WTC11 (cell line): ENCODE measurements around the gene PVALB. TPM values are rescaled to one million over a fixed set of nuclear protein-coding genes. Genes with fewer than 3 reads are reported as not detected.

ENCODE experiments used
- ATAC-seq: fragments of 200-7000 bp; cut with Tn5 transposase; 2 replicates; pipeline ENCODE4 v1.10.0; 2021; ENCODE audit warnings: mild to moderate bottlenecking, moderate library complexity
- CTCF ChIA-PET: fragments of 300-600 bp; sonication (Branson Sonifier 250); formaldehyde crosslinking; loops from one replicate; lab custom pipeline; 2021; ENCODE audit warnings: antibody characterized with exemption; lab: Charles Lee
- POLR2A ChIA-PET: fragments of 350-600 bp; sonication (Branson Sonifier 250); formaldehyde crosslinking; loops from one replicate; lab custom pipeline; 2021; ENCODE audit warnings: antibody characterized with exemption; lab: Charles Lee
- DNase-seq: peaks from one replicate; pipeline ENCODE4 v3.0.0; 2021; ENCODE audit warnings: low spot score
- H3K27ac Mint-ChIP-seq: 2 replicates; pipeline ENCODE4 v1.8.0; 2021; ENCODE audit warnings: mixed read lengths
- H3K27me3 Mint-ChIP-seq: 2 replicates; pipeline ENCODE4 v1.8.0; 2021; ENCODE audit warnings: low read depth, mild to moderate bottlenecking, moderate library complexity, mixed read lengths
- H3K36me3 Mint-ChIP-seq: 2 replicates; pipeline ENCODE4 v1.8.0; 2021; ENCODE audit warnings: mixed read lengths
- H3K4me1 Mint-ChIP-seq: 2 replicates; pipeline ENCODE4 v1.8.0; 2022; ENCODE audit warnings: mixed read lengths
- H3K4me3 Mint-ChIP-seq: 2 replicates; pipeline ENCODE4 v1.8.0; 2021; ENCODE audit warnings: mild to moderate bottlenecking, moderate library complexity, mixed read lengths
- H3K9me3 Mint-ChIP-seq: 2 replicates; pipeline ENCODE4 v1.8.0; 2021; ENCODE audit warnings: mixed read lengths
- GTF2I ChIP-seq: fragments of 250-450 bp; sonication (Bioruptor Pico); conservative IDR thresholded peaks from 2 replicates; pipeline ENCODE4 v1.4.0; 2021; ENCODE audit warnings: mild to moderate bottlenecking
- MXD4 ChIP-seq: fragments of 250-450 bp; sonication (Bioruptor Pico); IDR thresholded peaks from 2 replicates; pipeline ENCODE4 v1.8.0; 2021; ENCODE audit warnings: mild to moderate bottlenecking, moderate library complexity, borderline replicate concordance
- NR1H2 ChIP-seq: sonication (generic); formaldehyde crosslinking; IDR thresholded peaks from 2 replicates; pipeline ENCODE4 v1.9.0; 2021; ENCODE audit warnings: mild to moderate bottlenecking, moderate library complexity, missing genetic modification reagents
- NR3C1 ChIP-seq: sonication (generic); formaldehyde crosslinking; conservative IDR thresholded peaks from 2 replicates; pipeline ENCODE4 v1.8.1; 2023; ENCODE audit warnings: low read depth, mild to moderate bottlenecking, missing genetic modification reagents
- TP53 ChIP-seq: sonication (generic); formaldehyde crosslinking; IDR thresholded peaks from 2 replicates; pipeline ENCODE4 v1.8.1; 2023; ENCODE audit warnings: mild to moderate bottlenecking, missing genetic modification reagents
- ZNF317 ChIP-seq: sonication (generic); formaldehyde crosslinking; IDR thresholded peaks from 2 replicates; pipeline ENCODE4 v1.8.1; 2023; ENCODE audit warnings: low read depth, mild to moderate bottlenecking, moderate library complexity, missing genetic modification reagents, borderline replicate concordance
- ZNF416 ChIP-seq: fragments of 250-450 bp; sonication (Bioruptor Pico); IDR thresholded peaks from 2 replicates; pipeline ENCODE4 v1.9.0; 2021; ENCODE audit warnings: mild to moderate bottlenecking, inconsistent platforms
- total RNA-seq: library from RNA; stranded (reverse); gene quantifications from 3 replicates; pipeline ENCODE4 v1.2.3, GENCODE V29; 2021
- TF ChIP-seq, protein P1 (sequence below): fragments of 250-450 bp; sonication (Bioruptor Pico); IDR thresholded peaks from 2 replicates; pipeline ENCODE4 v1.9.0; 2021; ENCODE audit warnings: mild to moderate bottlenecking, borderline replicate concordance
- TF ChIP-seq, protein P2 (sequence below): sonication (generic); formaldehyde crosslinking; IDR thresholded peaks from 2 replicates; pipeline ENCODE4 v1.8.1; 2022; ENCODE audit warnings: mild to moderate bottlenecking, missing genetic modification reagents, moderate library complexity, borderline replicate concordance
- TF ChIP-seq, protein P3 (sequence below): sonication (generic); formaldehyde crosslinking; IDR thresholded peaks from 2 replicates; pipeline ENCODE4 v1.8.0; 2023; ENCODE audit warnings: mild to moderate bottlenecking, missing genetic modification reagents
- TF ChIP-seq, protein P4 (sequence below): fragments of 250-450 bp; sonication (Bioruptor Pico); IDR thresholded peaks from 2 replicates; pipeline ENCODE4 v1.9.0; 2021; ENCODE audit warnings: mild to moderate bottlenecking
- TF ChIP-seq, protein P5 (sequence below): sonication (generic); formaldehyde crosslinking; IDR thresholded peaks from 2 replicates; pipeline ENCODE4 v1.8.1; 2023; ENCODE audit warnings: mild to moderate bottlenecking, missing genetic modification reagents, borderline replicate concordance
- TF ChIP-seq, protein P6 (sequence below): sonication (generic); formaldehyde crosslinking; conservative IDR thresholded peaks from 2 replicates; pipeline ENCODE4 v1.8.1; 2022; ENCODE audit warnings: mild to moderate bottlenecking, missing genetic modification reagents
- TF ChIP-seq, protein P7 (sequence below): sonication (generic); formaldehyde crosslinking; IDR thresholded peaks from 2 replicates; pipeline ENCODE4 v1.8.0; 2022; ENCODE audit warnings: missing genetic modification reagents
- TF ChIP-seq, protein P8 (sequence below): sonication (generic); formaldehyde crosslinking; IDR thresholded peaks from 2 replicates; pipeline ENCODE4 v1.8.1; 2023; ENCODE audit warnings: mild to moderate bottlenecking, missing genetic modification reagents
- TF ChIP-seq, protein P9 (sequence below): sonication (generic); formaldehyde crosslinking; IDR thresholded peaks from 2 replicates; pipeline ENCODE4 v1.8.1; 2023; ENCODE audit warnings: mild to moderate bottlenecking, missing genetic modification reagents, moderate library complexity

PVALB gene
- total RNA-seq, 1 experiment from 2014 or later = 2.7 TPM

DNA sequence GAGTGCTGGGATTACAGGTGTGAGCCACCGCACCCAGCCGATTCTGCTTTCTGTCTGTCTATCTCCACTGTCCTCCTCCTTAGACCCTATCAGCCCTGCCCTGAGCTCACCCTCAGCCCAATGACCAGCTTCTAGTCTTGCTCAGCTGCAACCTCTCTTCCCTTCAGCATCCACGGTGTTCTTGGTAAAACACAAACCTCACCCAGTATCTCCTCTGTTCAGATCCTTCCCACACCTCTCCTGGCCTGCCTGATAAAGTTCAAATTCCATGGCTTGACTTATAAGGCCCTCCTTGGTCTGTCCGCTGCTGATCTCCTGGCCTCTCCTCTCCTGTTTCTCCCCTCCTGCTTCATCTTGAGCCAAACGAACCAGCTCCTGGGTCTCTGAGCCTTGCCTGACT is 29.4 kb upstream of the PVALB start (continued):
- TF ChIP-seq NR1H2 (CRISPR knock-in tag) (no peak), ZNF416 (CRISPR knock-in tag) (no peak), NR3C1 (CRISPR knock-in tag) (no peak), TP53 (no peak)
- TF ChIP-seq, all 79 proteins: peak for 0

DNA sequence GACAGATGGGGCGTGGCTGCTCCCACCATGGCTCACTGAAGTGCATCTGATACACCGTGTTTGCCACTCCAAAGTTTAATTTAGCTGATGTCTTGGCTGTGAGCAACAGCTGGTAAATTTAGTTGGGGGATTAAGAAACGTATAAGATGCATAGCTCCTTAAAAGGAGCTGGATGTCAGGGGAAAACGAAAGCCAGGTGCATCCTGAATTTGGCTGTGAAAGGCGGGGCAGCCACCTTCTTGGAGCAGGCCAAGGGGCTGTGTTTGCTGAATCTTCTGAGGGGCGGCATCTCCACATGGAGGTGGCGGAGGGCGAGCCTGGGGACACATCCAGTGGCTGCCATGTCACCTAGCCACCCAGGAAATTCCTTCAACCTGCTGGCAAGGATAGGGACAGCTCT is 23.3 kb upstream of the PVALB start:
- Mint-ChIP-seq H3K36me3 (no peaks in the 10 kb centered on the region), H3K9me3 (peaks cover 17% of the 10 kb centered on the region), H3K4me1 (no peaks in the 10 kb centered on the region), H3K27ac (no peak overlapping the region), H3K27me3 (peaks cover 14% of the 10 kb centered on the region), H3K4me3 (no peak overlapping the region)
- ChIA-PET CTCF (interaction anchor here (2.7 kb wide), 1 partner anchor 16 kb away, joined by 14 read pairs; no protein-coding TSS in a partner anchor), POLR2A (no interaction called here)
- DNase-seq (no peak), ATAC-seq (no peak)
- TF ChIP-seq, protein P1, sequence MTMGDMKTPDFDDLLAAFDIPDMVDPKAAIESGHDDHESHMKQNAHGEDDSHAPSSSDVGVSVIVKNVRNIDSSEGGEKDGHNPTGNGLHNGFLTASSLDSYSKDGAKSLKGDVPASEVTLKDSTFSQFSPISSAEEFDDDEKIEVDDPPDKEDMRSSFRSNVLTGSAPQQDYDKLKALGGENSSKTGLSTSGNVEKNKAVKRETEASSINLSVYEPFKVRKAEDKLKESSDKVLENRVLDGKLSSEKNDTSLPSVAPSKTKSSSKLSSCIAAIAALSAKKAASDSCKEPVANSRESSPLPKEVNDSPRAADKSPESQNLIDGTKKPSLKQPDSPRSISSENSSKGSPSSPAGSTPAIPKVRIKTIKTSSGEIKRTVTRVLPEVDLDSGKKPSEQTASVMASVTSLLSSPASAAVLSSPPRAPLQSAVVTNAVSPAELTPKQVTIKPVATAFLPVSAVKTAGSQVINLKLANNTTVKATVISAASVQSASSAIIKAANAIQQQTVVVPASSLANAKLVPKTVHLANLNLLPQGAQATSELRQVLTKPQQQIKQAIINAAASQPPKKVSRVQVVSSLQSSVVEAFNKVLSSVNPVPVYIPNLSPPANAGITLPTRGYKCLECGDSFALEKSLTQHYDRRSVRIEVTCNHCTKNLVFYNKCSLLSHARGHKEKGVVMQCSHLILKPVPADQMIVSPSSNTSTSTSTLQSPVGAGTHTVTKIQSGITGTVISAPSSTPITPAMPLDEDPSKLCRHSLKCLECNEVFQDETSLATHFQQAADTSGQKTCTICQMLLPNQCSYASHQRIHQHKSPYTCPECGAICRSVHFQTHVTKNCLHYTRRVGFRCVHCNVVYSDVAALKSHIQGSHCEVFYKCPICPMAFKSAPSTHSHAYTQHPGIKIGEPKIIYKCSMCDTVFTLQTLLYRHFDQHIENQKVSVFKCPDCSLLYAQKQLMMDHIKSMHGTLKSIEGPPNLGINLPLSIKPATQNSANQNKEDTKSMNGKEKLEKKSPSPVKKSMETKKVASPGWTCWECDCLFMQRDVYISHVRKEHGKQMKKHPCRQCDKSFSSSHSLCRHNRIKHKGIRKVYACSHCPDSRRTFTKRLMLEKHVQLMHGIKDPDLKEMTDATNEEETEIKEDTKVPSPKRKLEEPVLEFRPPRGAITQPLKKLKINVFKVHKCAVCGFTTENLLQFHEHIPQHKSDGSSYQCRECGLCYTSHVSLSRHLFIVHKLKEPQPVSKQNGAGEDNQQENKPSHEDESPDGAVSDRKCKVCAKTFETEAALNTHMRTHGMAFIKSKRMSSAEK (CRISPR knock-in tag) = no peak
- TF ChIP-seq, protein P2, sequence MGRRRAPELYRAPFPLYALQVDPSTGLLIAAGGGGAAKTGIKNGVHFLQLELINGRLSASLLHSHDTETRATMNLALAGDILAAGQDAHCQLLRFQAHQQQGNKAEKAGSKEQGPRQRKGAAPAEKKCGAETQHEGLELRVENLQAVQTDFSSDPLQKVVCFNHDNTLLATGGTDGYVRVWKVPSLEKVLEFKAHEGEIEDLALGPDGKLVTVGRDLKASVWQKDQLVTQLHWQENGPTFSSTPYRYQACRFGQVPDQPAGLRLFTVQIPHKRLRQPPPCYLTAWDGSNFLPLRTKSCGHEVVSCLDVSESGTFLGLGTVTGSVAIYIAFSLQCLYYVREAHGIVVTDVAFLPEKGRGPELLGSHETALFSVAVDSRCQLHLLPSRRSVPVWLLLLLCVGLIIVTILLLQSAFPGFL (CRISPR knock-in tag) = no peak
- TF ChIP-seq, protein P3, sequence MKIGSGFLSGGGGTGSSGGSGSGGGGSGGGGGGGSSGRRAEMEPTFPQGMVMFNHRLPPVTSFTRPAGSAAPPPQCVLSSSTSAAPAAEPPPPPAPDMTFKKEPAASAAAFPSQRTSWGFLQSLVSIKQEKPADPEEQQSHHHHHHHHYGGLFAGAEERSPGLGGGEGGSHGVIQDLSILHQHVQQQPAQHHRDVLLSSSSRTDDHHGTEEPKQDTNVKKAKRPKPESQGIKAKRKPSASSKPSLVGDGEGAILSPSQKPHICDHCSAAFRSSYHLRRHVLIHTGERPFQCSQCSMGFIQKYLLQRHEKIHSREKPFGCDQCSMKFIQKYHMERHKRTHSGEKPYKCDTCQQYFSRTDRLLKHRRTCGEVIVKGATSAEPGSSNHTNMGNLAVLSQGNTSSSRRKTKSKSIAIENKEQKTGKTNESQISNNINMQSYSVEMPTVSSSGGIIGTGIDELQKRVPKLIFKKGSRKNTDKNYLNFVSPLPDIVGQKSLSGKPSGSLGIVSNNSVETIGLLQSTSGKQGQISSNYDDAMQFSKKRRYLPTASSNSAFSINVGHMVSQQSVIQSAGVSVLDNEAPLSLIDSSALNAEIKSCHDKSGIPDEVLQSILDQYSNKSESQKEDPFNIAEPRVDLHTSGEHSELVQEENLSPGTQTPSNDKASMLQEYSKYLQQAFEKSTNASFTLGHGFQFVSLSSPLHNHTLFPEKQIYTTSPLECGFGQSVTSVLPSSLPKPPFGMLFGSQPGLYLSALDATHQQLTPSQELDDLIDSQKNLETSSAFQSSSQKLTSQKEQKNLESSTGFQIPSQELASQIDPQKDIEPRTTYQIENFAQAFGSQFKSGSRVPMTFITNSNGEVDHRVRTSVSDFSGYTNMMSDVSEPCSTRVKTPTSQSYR = no peak
- TF ChIP-seq GTF2I (CRISPR knock-in tag) = no peak
- TF ChIP-seq, protein P4, sequence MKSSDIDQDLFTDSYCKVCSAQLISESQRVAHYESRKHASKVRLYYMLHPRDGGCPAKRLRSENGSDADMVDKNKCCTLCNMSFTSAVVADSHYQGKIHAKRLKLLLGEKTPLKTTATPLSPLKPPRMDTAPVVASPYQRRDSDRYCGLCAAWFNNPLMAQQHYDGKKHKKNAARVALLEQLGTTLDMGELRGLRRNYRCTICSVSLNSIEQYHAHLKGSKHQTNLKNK (CRISPR knock-in tag) = no peak
- no peak for TF ChIP-seq ZNF317
- TF ChIP-seq, protein P5, sequence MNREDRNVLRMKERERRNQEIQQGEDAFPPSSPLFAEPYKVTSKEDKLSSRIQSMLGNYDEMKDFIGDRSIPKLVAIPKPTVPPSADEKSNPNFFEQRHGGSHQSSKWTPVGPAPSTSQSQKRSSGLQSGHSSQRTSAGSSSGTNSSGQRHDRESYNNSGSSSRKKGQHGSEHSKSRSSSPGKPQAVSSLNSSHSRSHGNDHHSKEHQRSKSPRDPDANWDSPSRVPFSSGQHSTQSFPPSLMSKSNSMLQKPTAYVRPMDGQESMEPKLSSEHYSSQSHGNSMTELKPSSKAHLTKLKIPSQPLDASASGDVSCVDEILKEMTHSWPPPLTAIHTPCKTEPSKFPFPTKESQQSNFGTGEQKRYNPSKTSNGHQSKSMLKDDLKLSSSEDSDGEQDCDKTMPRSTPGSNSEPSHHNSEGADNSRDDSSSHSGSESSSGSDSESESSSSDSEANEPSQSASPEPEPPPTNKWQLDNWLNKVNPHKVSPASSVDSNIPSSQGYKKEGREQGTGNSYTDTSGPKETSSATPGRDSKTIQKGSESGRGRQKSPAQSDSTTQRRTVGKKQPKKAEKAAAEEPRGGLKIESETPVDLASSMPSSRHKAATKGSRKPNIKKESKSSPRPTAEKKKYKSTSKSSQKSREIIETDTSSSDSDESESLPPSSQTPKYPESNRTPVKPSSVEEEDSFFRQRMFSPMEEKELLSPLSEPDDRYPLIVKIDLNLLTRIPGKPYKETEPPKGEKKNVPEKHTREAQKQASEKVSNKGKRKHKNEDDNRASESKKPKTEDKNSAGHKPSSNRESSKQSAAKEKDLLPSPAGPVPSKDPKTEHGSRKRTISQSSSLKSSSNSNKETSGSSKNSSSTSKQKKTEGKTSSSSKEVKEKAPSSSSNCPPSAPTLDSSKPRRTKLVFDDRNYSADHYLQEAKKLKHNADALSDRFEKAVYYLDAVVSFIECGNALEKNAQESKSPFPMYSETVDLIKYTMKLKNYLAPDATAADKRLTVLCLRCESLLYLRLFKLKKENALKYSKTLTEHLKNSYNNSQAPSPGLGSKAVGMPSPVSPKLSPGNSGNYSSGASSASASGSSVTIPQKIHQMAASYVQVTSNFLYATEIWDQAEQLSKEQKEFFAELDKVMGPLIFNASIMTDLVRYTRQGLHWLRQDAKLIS (CRISPR knock-in tag) = no peak
- TF ChIP-seq, protein P6, sequence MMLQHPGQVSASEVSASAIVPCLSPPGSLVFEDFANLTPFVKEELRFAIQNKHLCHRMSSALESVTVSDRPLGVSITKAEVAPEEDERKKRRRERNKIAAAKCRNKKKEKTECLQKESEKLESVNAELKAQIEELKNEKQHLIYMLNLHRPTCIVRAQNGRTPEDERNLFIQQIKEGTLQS (CRISPR knock-in tag) = no peak
- TF ChIP-seq TP53 = no peak
- TF ChIP-seq, protein P7, sequence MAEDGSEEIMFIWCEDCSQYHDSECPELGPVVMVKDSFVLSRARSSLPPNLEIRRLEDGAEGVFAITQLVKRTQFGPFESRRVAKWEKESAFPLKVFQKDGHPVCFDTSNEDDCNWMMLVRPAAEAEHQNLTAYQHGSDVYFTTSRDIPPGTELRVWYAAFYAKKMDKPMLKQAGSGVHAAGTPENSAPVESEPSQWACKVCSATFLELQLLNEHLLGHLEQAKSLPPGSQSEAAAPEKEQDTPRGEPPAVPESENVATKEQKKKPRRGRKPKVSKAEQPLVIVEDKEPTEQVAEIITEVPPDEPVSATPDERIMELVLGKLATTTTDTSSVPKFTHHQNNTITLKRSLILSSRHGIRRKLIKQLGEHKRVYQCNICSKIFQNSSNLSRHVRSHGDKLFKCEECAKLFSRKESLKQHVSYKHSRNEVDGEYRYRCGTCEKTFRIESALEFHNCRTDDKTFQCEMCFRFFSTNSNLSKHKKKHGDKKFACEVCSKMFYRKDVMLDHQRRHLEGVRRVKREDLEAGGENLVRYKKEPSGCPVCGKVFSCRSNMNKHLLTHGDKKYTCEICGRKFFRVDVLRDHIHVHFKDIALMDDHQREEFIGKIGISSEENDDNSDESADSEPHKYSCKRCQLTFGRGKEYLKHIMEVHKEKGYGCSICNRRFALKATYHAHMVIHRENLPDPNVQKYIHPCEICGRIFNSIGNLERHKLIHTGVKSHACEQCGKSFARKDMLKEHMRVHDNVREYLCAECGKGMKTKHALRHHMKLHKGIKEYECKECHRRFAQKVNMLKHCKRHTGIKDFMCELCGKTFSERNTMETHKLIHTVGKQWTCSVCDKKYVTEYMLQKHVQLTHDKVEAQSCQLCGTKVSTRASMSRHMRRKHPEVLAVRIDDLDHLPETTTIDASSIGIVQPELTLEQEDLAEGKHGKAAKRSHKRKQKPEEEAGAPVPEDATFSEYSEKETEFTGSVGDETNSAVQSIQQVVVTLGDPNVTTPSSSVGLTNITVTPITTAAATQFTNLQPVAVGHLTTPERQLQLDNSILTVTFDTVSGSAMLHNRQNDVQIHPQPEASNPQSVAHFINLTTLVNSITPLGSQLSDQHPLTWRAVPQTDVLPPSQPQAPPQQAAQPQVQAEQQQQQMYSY = no peak
- TF ChIP-seq, protein P8, sequence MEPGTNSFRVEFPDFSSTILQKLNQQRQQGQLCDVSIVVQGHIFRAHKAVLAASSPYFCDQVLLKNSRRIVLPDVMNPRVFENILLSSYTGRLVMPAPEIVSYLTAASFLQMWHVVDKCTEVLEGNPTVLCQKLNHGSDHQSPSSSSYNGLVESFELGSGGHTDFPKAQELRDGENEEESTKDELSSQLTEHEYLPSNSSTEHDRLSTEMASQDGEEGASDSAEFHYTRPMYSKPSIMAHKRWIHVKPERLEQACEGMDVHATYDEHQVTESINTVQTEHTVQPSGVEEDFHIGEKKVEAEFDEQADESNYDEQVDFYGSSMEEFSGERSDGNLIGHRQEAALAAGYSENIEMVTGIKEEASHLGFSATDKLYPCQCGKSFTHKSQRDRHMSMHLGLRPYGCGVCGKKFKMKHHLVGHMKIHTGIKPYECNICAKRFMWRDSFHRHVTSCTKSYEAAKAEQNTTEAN (CRISPR knock-in tag) = no peak
- no peak for TF ChIP-seq MXD4 (CRISPR knock-in tag)
- TF ChIP-seq, protein P9, sequence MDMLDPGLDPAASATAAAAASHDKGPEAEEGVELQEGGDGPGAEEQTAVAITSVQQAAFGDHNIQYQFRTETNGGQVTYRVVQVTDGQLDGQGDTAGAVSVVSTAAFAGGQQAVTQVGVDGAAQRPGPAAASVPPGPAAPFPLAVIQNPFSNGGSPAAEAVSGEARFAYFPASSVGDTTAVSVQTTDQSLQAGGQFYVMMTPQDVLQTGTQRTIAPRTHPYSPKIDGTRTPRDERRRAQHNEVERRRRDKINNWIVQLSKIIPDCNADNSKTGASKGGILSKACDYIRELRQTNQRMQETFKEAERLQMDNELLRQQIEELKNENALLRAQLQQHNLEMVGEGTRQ = no peak
